ENCODE measurements around the gene PPP1R2.
"Not testable (repeated sequence)": the region's sequence is repeated elsewhere in the genome, so short reads cannot be mapped to it uniquely, and the experiment has no call there.

DNA sequence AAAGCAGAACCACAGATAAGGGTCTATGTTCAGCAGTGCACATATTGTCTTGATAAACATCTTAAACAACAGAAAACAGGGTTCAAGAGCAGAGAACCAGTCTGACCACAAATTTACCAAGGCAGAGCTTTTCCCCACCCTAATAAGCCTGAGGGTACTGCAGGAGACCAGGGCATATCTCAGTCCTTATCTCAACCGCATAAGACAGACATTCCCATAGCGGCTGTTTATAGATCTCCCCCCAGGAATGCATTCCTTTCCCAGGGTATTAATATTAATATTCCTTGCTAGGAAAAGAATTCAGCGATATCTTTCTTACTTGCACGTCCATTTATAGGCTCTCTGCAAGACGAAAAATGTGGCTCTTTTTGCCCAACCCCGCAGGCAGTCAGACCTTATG, 46.7 kb upstream of the PPP1R2 start:
- TF ChIP-seq, protein P1, sequence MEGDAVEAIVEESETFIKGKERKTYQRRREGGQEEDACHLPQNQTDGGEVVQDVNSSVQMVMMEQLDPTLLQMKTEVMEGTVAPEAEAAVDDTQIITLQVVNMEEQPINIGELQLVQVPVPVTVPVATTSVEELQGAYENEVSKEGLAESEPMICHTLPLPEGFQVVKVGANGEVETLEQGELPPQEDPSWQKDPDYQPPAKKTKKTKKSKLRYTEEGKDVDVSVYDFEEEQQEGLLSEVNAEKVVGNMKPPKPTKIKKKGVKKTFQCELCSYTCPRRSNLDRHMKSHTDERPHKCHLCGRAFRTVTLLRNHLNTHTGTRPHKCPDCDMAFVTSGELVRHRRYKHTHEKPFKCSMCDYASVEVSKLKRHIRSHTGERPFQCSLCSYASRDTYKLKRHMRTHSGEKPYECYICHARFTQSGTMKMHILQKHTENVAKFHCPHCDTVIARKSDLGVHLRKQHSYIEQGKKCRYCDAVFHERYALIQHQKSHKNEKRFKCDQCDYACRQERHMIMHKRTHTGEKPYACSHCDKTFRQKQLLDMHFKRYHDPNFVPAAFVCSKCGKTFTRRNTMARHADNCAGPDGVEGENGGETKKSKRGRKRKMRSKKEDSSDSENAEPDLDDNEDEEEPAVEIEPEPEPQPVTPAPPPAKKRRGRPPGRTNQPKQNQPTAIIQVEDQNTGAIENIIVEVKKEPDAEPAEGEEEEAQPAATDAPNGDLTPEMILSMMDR (CRISPR knock-in tag; IDR thresholded peaks at IDR 0.05) = not testable (repeated sequence)
- not testable (repeated sequence) for TF ChIP-seq ZNF749 (CRISPR knock-in tag; IDR thresholded peaks at IDR 0.05; ENCODE audit: borderline replicate concordance); ZBTB7A (CRISPR knock-in tag; IDR thresholded peaks at IDR 0.05); POGK (CRISPR knock-in tag; conservative IDR thresholded peaks at IDR 0.05); ZNF775 (CRISPR knock-in tag; IDR thresholded peaks at IDR 0.05; ENCODE audit: borderline replicate concordance); TP53 (CRISPR knock-in tag; conservative IDR thresholded peaks at IDR 0.05); GABPA (IDR thresholded peaks at IDR 0.05; ENCODE audit: low read depth, low read length); GABPA (CRISPR knock-in tag; IDR thresholded peaks at IDR 0.05; ENCODE audit: low read depth); ZNF24 (IDR thresholded peaks at IDR 0.05); CREB1 (IDR thresholded peaks at IDR 0.05); CREB1 (CRISPR knock-in tag; IDR thresholded peaks at IDR 0.05); ATF2 (CRISPR knock-in tag; IDR thresholded peaks at IDR 0.05); ZNF777 (CRISPR knock-in tag; IDR thresholded peaks at IDR 0.05)
